Measurements from ENCODE around the gene NSF.
"Not testable (repeated sequence)": the region's sequence is repeated elsewhere in the genome, so short reads cannot be mapped to it uniquely, and the experiment has no call there.

Gene NSF

GRCh38 chr17:46777943-46778915 is 187.8 kb downstream of the NSF start:
- DNase-seq: no peak

- no peak for DNase-seq
Observed at GRCh38 chr17:46780003-46780373, 189.5 kb downstream of the NSF start.

GRCh38 chr17:46782250-46782953 is 191.9 kb downstream of the NSF start:
- peak in 1 of 2 experiments; percentile 32 for DNase-seq

GRCh38 chr17:46783031-46783593 is 192.6 kb downstream of the NSF start:
- no peak for DNase-seq

- DNase-seq: no peak
Observed at GRCh38 chr17:46785696-46786095, 195.2 kb downstream of the NSF start.

GRCh38 chr17:46787478-46787877 is 197.0 kb downstream of the NSF start:
- no peak for DNase-seq

- DNase-seq: no peak
Observed at GRCh38 chr17:46788300-46788699, 197.8 kb downstream of the NSF start.

- no peak for DNase-seq
Observed at GRCh38 chr17:46788796-46789195, 198.3 kb downstream of the NSF start.

GRCh38 chr17:46789610-46790009 is 199.1 kb downstream of the NSF start:
- no peak for DNase-seq

GRCh38 chr17:46790216-46790615 is 199.7 kb downstream of the NSF start:
- DNase-seq: no peak

- DNase-seq: no peak
Observed at GRCh38 chr17:46791531-46791930, 201.1 kb downstream of the NSF start.

- DNase-seq: no peak
Observed at GRCh38 chr17:46792071-46792470, 201.6 kb downstream of the NSF start.

GRCh38 chr17:46793023-46793422 is 202.6 kb downstream of the NSF start:
- not testable (repeated sequence) for DNase-seq

- DNase-seq: no peak
Observed at GRCh38 chr17:46793541-46793940, 203.1 kb downstream of the NSF start.

GRCh38 chr17:46794318-46794717 is 203.8 kb downstream of the NSF start:
- DNase-seq: no peak

- no peak for DNase-seq
Observed at GRCh38 chr17:46795379-46795952, 205.0 kb downstream of the NSF start.

GRCh38 chr17:46796084-46796483 is 205.6 kb downstream of the NSF start:
- DNase-seq: no peak

GRCh38 chr17:46796524-46796923 is 206.1 kb downstream of the NSF start:
- no peak for DNase-seq

- no peak for DNase-seq
Observed at GRCh38 chr17:46796956-46797530, 206.6 kb downstream of the NSF start.

GRCh38 chr17:46800573-46800972 is 210.1 kb downstream of the NSF start:
- DNase-seq: no peak

GRCh38 chr17:46802800-46803199 is 212.3 kb downstream of the NSF start:
- no peak for DNase-seq

GRCh38 chr17:46803544-46803943 is 213.1 kb downstream of the NSF start:
- DNase-seq: no peak

GRCh38 chr17:46805771-46806170 is 215.3 kb downstream of the NSF start:
- DNase-seq: no peak
